ENCODE results near the gene SSTR4.
"Not testable (repeated sequence)": the region's sequence is repeated elsewhere in the genome, so short reads cannot be mapped to it uniquely, and the experiment has no call there.

SSTR4 gene, protein sequence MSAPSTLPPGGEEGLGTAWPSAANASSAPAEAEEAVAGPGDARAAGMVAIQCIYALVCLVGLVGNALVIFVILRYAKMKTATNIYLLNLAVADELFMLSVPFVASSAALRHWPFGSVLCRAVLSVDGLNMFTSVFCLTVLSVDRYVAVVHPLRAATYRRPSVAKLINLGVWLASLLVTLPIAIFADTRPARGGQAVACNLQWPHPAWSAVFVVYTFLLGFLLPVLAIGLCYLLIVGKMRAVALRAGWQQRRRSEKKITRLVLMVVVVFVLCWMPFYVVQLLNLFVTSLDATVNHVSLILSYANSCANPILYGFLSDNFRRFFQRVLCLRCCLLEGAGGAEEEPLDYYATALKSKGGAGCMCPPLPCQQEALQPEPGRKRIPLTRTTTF

DNA sequence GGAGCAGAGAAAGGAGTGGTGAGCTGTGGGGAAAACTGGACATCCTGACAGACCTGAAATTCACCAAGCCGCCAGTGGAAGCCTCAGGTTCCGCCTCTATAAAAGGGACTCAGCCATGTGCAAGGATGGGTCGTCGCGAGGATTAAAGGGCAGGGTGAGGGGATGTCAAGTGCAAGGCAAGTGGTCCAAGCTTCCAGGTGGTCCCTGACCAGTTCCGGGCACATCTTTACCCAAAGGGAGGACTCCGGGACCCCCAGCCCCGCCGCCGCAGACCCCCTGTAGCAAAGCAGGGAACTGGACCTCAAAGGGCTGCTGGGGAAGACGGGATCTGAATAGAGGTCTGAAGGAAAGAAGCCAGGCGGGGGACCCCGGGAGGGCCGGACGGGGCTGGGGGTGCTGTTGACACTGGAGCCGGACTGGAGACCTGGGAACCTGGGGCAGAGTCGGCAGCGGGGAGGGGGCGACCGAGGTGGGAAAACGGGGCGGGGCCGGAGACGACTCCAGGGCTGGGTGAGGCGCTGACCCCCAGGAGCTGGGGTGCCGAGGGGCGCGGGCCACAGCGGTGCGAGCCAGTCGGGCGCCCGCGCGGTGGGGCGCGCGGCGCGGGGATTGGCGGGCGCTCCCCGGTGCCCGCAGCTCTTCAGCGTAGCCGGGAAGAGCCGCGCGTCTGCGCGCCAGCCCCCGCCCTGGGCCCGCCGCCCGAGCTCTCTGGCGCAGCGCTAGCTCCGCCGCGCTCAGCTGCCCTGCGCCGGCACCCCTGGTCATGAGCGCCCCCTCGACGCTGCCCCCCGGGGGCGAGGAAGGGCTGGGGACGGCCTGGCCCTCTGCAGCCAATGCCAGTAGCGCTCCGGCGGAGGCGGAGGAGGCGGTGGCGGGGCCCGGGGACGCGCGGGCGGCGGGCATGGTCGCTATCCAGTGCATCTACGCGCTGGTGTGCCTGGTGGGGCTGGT, at the start of gene SSTR4:
SSTR4 (plus strand) TSS at position 592 of the 951 bp plus-strand sequence; CDS start at position 764, 172 bp downstream.
- no peak within 1 kb of the TSS for H3K4me3 ChIP-seq (ENCODE audit: low read length, poor library complexity, severe bottlenecking)

DNA sequence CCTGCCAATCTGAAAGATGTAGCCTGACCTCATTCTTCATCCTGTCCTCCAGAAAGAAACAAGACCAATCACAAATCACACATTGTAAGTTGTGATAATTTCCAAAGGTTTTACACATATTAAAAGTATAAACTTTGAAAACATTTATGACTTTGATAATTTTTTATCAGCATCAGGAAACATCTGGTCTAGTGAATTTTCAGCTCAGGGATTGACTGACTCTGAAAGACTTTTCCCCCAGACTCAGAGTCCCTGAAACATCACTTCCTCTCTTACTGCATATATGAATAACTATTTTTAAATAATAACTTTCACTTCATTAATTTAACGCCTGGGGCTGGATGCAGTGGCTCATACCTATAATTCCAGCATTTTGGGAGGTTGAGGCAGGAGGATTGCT, 48.5 kb upstream of the SSTR4 start:
- TF ChIP-seq, protein P1, sequence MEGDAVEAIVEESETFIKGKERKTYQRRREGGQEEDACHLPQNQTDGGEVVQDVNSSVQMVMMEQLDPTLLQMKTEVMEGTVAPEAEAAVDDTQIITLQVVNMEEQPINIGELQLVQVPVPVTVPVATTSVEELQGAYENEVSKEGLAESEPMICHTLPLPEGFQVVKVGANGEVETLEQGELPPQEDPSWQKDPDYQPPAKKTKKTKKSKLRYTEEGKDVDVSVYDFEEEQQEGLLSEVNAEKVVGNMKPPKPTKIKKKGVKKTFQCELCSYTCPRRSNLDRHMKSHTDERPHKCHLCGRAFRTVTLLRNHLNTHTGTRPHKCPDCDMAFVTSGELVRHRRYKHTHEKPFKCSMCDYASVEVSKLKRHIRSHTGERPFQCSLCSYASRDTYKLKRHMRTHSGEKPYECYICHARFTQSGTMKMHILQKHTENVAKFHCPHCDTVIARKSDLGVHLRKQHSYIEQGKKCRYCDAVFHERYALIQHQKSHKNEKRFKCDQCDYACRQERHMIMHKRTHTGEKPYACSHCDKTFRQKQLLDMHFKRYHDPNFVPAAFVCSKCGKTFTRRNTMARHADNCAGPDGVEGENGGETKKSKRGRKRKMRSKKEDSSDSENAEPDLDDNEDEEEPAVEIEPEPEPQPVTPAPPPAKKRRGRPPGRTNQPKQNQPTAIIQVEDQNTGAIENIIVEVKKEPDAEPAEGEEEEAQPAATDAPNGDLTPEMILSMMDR (conservative IDR thresholded peaks at IDR 0.05; ENCODE audit: low read length) = no peak
- TF ChIP-seq EZH2phosphoT487 (IDR thresholded peaks at IDR 0.05; ENCODE audit: borderline replicate concordance) = no peak
- H3K79me2 ChIP-seq (ENCODE audit: insufficient read depth, low read length) = no peaks in the 10 kb centered on the region
- no peaks in the 10 kb centered on the region for H3K4me1 ChIP-seq (ENCODE audit: insufficient read depth, low read length, poor library complexity, severe bottlenecking)

More for the DNA sequence above, at the start of gene SSTR4:
- Histone ChIP-seq H4K20me1 (ENCODE audit: insufficient read depth, low read length, poor library complexity, severe bottlenecking) (no peaks in the 10 kb centered on the region), H3K4me2 (ENCODE audit: low read depth, low read length, poor library complexity, severe bottlenecking) (no peak within 1 kb of the TSS), H3K9me2 (replicated peaks; ENCODE audit: low read depth, low read length) (no peaks in the 10 kb centered on the region), H3K27me3 (ENCODE audit: insufficient read depth, low read length, poor library complexity, severe bottlenecking) (no peaks in the 10 kb centered on the region), H3K9ac (ENCODE audit: low read depth, low read length, poor library complexity, severe bottlenecking) (no peak within 1 kb of the TSS), H3K9me3 (ENCODE audit: insufficient read depth, low read depth, low read length) (no peaks in the 10 kb centered on the region), H3F3A (ENCODE audit: low read depth) (no peaks in the 10 kb centered on the region), H2AFZ (ENCODE audit: low read length) (no peak within 1 kb of the TSS), H3K79me2 (ENCODE audit: insufficient read depth, low read length) (no peaks in the 10 kb centered on the region), H3K4me1 (ENCODE audit: insufficient read depth, low read length, poor library complexity, severe bottlenecking) (peaks cover 21% of the 10 kb centered on the region), H3K36me3 (ENCODE audit: insufficient read depth, low read length) (no peaks in the 10 kb centered on the region)
- TF ChIP-seq EZH2phosphoT487 (IDR thresholded peaks at IDR 0.05; ENCODE audit: borderline replicate concordance) = no peak
- TF ChIP-seq, protein P1 (conservative IDR thresholded peaks at IDR 0.05; ENCODE audit: low read length) = no peak

DNA sequence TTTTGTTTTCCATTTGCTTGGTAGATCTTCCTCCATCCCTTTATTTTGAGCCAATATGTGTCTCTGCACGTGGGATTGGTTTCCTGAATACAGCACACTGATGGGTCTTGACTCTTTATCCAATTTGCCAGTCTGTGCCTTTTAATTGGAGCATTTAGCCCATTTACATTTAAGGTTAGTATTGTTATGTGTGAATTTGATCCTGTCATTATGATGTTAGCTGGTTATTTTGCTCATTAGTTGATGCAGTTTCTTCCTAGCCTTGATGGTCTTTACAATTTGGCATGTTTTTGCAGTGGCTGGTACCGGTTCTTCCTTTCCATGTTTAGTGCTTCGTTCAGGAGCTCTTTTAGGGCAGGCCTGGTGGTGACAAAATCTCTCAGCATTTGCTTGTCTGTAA, 43.7 kb upstream of the SSTR4 start:
- H3K27me3 ChIP-seq (ENCODE audit: insufficient read depth, low read length, poor library complexity, severe bottlenecking); H2AFZ ChIP-seq (ENCODE audit: low read length); H3K4me2 ChIP-seq (ENCODE audit: low read depth, low read length, poor library complexity, severe bottlenecking); H3K36me3 ChIP-seq (ENCODE audit: insufficient read depth, low read length); H3K9me3 ChIP-seq (ENCODE audit: insufficient read depth, low read depth, low read length); H3K9me2 ChIP-seq (replicated peaks; ENCODE audit: low read depth, low read length); H3F3A ChIP-seq (ENCODE audit: low read depth); H3K79me2 ChIP-seq (ENCODE audit: insufficient read depth, low read length); H3K9ac ChIP-seq (ENCODE audit: low read depth, low read length, poor library complexity, severe bottlenecking); H3K4me1 ChIP-seq (ENCODE audit: insufficient read depth, low read length, poor library complexity, severe bottlenecking); H4K20me1 ChIP-seq (ENCODE audit: insufficient read depth, low read length, poor library complexity, severe bottlenecking); H3K4me3 ChIP-seq (ENCODE audit: low read length, poor library complexity, severe bottlenecking): not testable (repeated sequence)

More for the DNA sequence above, 48.5 kb upstream of the SSTR4 start:
- Histone ChIP-seq H3K9me3 (ENCODE audit: insufficient read depth, low read depth, low read length) (no peaks in the 10 kb centered on the region), H3K4me2 (ENCODE audit: low read depth, low read length, poor library complexity, severe bottlenecking) (no peak overlapping the region), H3K9ac (ENCODE audit: low read depth, low read length, poor library complexity, severe bottlenecking) (no peak overlapping the region), H3K27me3 (ENCODE audit: insufficient read depth, low read length, poor library complexity, severe bottlenecking) (no peaks in the 10 kb centered on the region), H2AFZ (ENCODE audit: low read length) (no peak overlapping the region), H3K36me3 (ENCODE audit: insufficient read depth, low read length) (no peaks in the 10 kb centered on the region), H4K20me1 (ENCODE audit: insufficient read depth, low read length, poor library complexity, severe bottlenecking) (no peaks in the 10 kb centered on the region), H3K4me3 (ENCODE audit: low read length, poor library complexity, severe bottlenecking) (no peak overlapping the region), H3F3A (ENCODE audit: low read depth) (no peaks in the 10 kb centered on the region), H3K9me2 (replicated peaks; ENCODE audit: low read depth, low read length) (no peaks in the 10 kb centered on the region)
